Esophagus muscularis mucosa (tissue), 3 donors: ENCODE data around the gene RASAL2.

Experiments
- CTCF ChIP-seq, 3 experiments: fragments of 200-600 bp in 2 of 3; fragments of 450-650 bp in 1 of 3; sonication (generic) in 2 of 3; IDR thresholded peaks; one replicate each; pipeline ENCODE4 v1.5.1; 2017 to 2019; ENCODE audit warnings: antibody characterized with exemption in 3 of 3, mild to moderate bottlenecking in 2 of 3, moderate library complexity in 1 of 3
- POLR2AphosphoS5 ChIP-seq, 2 donors: sonication (generic); formaldehyde crosslinking; IDR thresholded peaks; one replicate each; pipeline ENCODE4 v1.6.1; 2017; ENCODE audit warnings: antibody characterized with exemption in 2 of 2

- TF ChIP-seq POLR2AphosphoS5 (IDR thresholded peaks at IDR 0.05): no peak
- no peak for TF ChIP-seq CTCF (IDR thresholded peaks at IDR 0.05)
Observed at GRCh38 chr1:178188306-178188705, 94.4 kb downstream of the RASAL2 start.
